Liver (tissue), 9 donors: ENCODE data around the gene FGFRL1. TPM values are rescaled to one million over a fixed set of nuclear protein-coding genes. Genes with fewer than 3 reads are reported as not detected.

Experiments
- DNase-seq: peaks from one replicate; pipeline ENCODE4 v3.0.0-alpha.2; 2017; ENCODE audit warnings: low spot score
- H3K27ac ChIP-seq, 2 donors: one replicate each; pipeline ENCODE4 v1.7.0; 2013; ENCODE audit warnings: inconsistent platforms in 2 of 2, low read length in 2 of 2, control low read depth in 1 of 2, low read depth in 1 of 2, mild to moderate bottlenecking in 1 of 2
- H3K27me3 ChIP-seq, 4 donors: one replicate each; pipeline versions ENCODE4 v1.6.1 to v1.7.0; 2013; ENCODE audit warnings: low read length in 3 of 4, inconsistent platforms in 1 of 4, mild to moderate bottlenecking in 1 of 4, moderate library complexity in 1 of 4; ENCODE audit not compliant: control insufficient read depth in 4 of 4, insufficient read depth in 4 of 4
- H3K36me3 ChIP-seq, 4 donors: one replicate each; pipeline versions ENCODE4 v1.6.1 to v1.7.0; 2013; ENCODE audit warnings: low read length in 3 of 4, mild to moderate bottlenecking in 3 of 4, low read depth in 1 of 4, moderate library complexity in 1 of 4; ENCODE audit not compliant: control insufficient read depth in 4 of 4, insufficient read depth in 3 of 4
- H3K4me1 ChIP-seq, 4 donors: one replicate each; pipeline versions ENCODE4 v1.6.1 to v1.7.0; 2013; ENCODE audit warnings: low read length in 3 of 4, mild to moderate bottlenecking in 3 of 4, moderate library complexity in 1 of 4; ENCODE audit not compliant: control insufficient read depth in 4 of 4, insufficient read depth in 4 of 4
- H3K4me3 ChIP-seq, 3 donors: one replicate each; pipeline versions ENCODE4 v1.6.1 to v1.7.0; 2013; ENCODE audit warnings: low read length in 3 of 3, control low read depth in 1 of 3, low read depth in 1 of 3, mild to moderate bottlenecking in 1 of 3
- H3K9ac ChIP-seq, 2 donors: one replicate each; pipeline ENCODE4 v1.7.0; 2013; ENCODE audit warnings: low read length in 2 of 2, mild to moderate bottlenecking in 2 of 2, moderate library complexity in 2 of 2, control low read depth in 1 of 2, low read depth in 1 of 2
- H3K9me3 ChIP-seq, 4 donors: one replicate each; pipeline versions ENCODE4 v1.6.1 to v1.7.0; 2013; ENCODE audit warnings: low read length in 3 of 4; ENCODE audit not compliant: control insufficient read depth in 4 of 4
- EGR1 ChIP-seq, 2 donors: IDR thresholded peaks; 2 replicates each; pipeline ENCODE4 v1.6.1; 2016 to 2018; ENCODE audit warnings: antibody characterized with exemption in 2 of 2, low read depth in 2 of 2
- FOXA1 ChIP-seq: IDR thresholded peaks from 2 replicates; pipeline ENCODE4 v1.6.1; 2016; ENCODE audit warnings: antibody characterized with exemption
- FOXA2 ChIP-seq: IDR thresholded peaks from 2 replicates; pipeline ENCODE4 v1.6.1; 2016; ENCODE audit warnings: antibody characterized with exemption
- GABPA ChIP-seq, 2 donors: IDR thresholded peaks in 1 of 2; conservative IDR thresholded peaks in 1 of 2; 2 replicates each; pipeline ENCODE4 v1.6.1; 2016; ENCODE audit warnings: antibody characterized with exemption in 2 of 2, mild to moderate bottlenecking in 1 of 2, moderate library complexity in 1 of 2
- HNF4A ChIP-seq, 2 donors: conservative IDR thresholded peaks; 2 replicates each; pipeline ENCODE4 v1.6.1; 2016; ENCODE audit warnings: antibody characterized with exemption in 2 of 2, mild to moderate bottlenecking in 2 of 2
- HNF4G ChIP-seq: IDR thresholded peaks from 2 replicates; pipeline ENCODE4 v1.6.1; 2016; ENCODE audit warnings: antibody characterized with exemption
- JUND ChIP-seq, 2 donors: IDR thresholded peaks; 2 replicates each; pipeline ENCODE4 v1.6.1; 2016; ENCODE audit warnings: antibody characterized with exemption in 2 of 2
- MAX ChIP-seq: IDR thresholded peaks from 2 replicates; pipeline ENCODE4 v1.6.1; 2016; ENCODE audit warnings: antibody characterized with exemption
- NR2F2 ChIP-seq: IDR thresholded peaks from 2 replicates; pipeline ENCODE4 v1.6.1; 2016; ENCODE audit warnings: antibody characterized with exemption
- RAD21 ChIP-seq, 2 donors: IDR thresholded peaks; 2 replicates each; pipeline ENCODE4 v1.6.1; 2016; ENCODE audit warnings: antibody characterized with exemption in 2 of 2, mild to moderate bottlenecking in 2 of 2
- REST ChIP-seq: IDR thresholded peaks from 2 replicates; pipeline ENCODE4 v1.6.1; 2016; ENCODE audit warnings: antibody characterized with exemption, mild to moderate bottlenecking
- RXRA ChIP-seq, 2 donors: IDR thresholded peaks; 2 replicates each; pipeline ENCODE4 v1.6.1; 2017 to 2018; ENCODE audit warnings: antibody characterized with exemption in 2 of 2, mild to moderate bottlenecking in 1 of 2
- SP1 ChIP-seq: IDR thresholded peaks from 2 replicates; pipeline ENCODE4 v1.6.1; 2018; ENCODE audit warnings: antibody characterized with exemption, mild to moderate bottlenecking
- TAF1 ChIP-seq: conservative IDR thresholded peaks from 2 replicates; pipeline ENCODE4 v1.6.1; 2016; ENCODE audit warnings: antibody characterized with exemption, mild to moderate bottlenecking
- YY1 ChIP-seq: IDR thresholded peaks from 2 replicates; pipeline ENCODE4 v1.6.1; 2016; ENCODE audit warnings: antibody characterized with exemption, mild to moderate bottlenecking
- WGBS: extraction: QIAGEN DNeasy Blood & Tissue Kit; methylation state at CpG from one replicate; pipeline ENCODE4 v1.1.7; 2013; 5-methylcytosine and 5-hydroxymethylcytosine counted together
- polyA plus RNA-seq, 2 donors: library from polyadenylated mRNA; stranded (reverse) in 1 of 2; unstranded in 1 of 2; fragments of 200-250 nt in 1 of 2; fragments of >200 nt in 1 of 2; fragmentation: Nextera tagmentation in 1 of 2; extraction: Ambion mirVana in 1 of 2; gene quantifications; one replicate each; pipeline versions ENCODE4 v1.2.1 to v1.2.3, GENCODE V29; 2013 to 2015
- total RNA-seq, 2 donors: library from RNA; depleted of rRNA; stranded (reverse); fragments of >200 nt; gene quantifications; one replicate each; pipeline ENCODE4 v1.2.3, GENCODE V29; 2014
- TF ChIP-seq, protein P1 (sequence below): fragments of 150-350 bp; IDR thresholded peaks from 2 replicates; pipeline ENCODE4 v1.5.1; 2017; ENCODE audit warnings: improper control_type of control experiment, low read depth, low read length; ENCODE audit not compliant: missing input control
- TF ChIP-seq, protein P2 (sequence below): IDR thresholded peaks from 2 replicates; pipeline ENCODE4 v1.6.1; 2016; ENCODE audit warnings: antibody characterized with exemption
- TF ChIP-seq, protein P3 (sequence below): IDR thresholded peaks from 2 replicates; pipeline ENCODE4 v1.6.1; 2016; ENCODE audit warnings: antibody characterized with exemption
- donor health status: healthy.
- donor health status: healthy.
- donor health status: healthy.
- donor health status: healthy.
- donor health status: healthy.

Gene FGFRL1
- total and polyA plus RNA-seq, 4 donors, result 14.2 to 49.1 (median 22.4) TPM

DNA sequence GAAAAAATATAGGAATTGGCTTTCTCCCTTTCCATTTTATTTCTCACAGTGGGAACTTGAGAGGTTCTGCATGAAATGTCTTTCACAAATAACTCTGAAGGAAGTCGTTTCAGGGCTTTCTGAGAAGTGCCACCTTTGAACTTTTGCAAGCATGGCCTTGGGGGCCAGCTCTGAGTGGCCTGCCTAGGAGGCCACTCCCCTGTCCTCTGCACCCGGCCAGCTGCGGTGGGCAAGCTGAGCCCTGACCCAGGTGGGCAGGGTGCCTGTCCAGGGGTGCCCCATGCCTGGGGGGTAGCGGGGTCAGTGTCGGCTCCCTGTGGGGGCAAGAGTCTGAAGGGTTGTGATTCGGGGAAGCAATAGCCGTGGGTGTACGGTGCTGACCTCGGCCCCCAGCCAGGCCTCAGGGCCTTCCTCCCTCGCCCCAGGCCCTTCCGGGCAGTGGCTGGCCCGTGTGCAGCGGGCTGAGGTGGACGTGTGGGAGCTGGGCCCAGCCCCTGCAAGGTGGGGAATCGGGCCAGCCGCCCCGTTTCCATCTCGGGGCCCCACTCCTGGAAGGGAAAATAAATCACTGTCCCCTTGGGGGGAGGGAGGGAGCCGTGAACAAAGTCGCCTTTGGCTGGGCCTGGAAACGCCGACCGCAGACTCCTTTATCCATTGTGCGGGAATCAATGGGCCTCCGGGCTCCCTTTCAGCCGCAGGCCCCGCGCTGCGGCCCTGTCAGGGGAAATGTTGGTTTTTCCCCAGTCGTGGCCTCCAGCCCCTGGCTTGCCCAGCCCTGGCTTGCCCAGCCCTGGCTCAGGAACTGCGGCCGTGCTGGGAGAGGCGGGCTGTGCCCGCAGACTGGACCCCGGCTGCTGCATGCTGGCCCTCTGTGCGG, 3.1 kb downstream of the FGFRL1 start:
- WGBS, result 83% methylated on average over 36 of the region's 36 CpGs
- no peak overlapping the region for H3K27ac ChIP-seq

More for the DNA sequence above, 3.1 kb downstream of the FGFRL1 start:
- no peaks in the 10 kb centered on the region for H3K9me3 ChIP-seq
- H3K4me3 ChIP-seq, result no peak overlapping the region
- no peak for DNase-seq
- no peaks in the 10 kb centered on the region for H3K27me3 ChIP-seq
- TF ChIP-seq RXRA (IDR thresholded peaks at IDR 0.05) (no peak), GABPA (IDR thresholded peaks at IDR 0.05 in 1 of 2, conservative IDR thresholded peaks at IDR 0.05 in 1 of 2) (no peak), JUND (IDR thresholded peaks at IDR 0.05) (no peak), SP1 (no peak), HNF4G (no peak), REST (no peak), HNF4A (conservative IDR thresholded peaks at IDR 0.05) (no peak), MAX (no peak), YY1 (no peak), FOXA1 (no peak), TAF1 (no peak), FOXA2 (no peak), NR2F2 (no peak), RAD21 (IDR thresholded peaks at IDR 0.05) (no peak), EGR1 (IDR thresholded peaks at IDR 0.05; ENCODE audit: low read depth in 2 of 2) (no peak)
- TF ChIP-seq, protein P1, sequence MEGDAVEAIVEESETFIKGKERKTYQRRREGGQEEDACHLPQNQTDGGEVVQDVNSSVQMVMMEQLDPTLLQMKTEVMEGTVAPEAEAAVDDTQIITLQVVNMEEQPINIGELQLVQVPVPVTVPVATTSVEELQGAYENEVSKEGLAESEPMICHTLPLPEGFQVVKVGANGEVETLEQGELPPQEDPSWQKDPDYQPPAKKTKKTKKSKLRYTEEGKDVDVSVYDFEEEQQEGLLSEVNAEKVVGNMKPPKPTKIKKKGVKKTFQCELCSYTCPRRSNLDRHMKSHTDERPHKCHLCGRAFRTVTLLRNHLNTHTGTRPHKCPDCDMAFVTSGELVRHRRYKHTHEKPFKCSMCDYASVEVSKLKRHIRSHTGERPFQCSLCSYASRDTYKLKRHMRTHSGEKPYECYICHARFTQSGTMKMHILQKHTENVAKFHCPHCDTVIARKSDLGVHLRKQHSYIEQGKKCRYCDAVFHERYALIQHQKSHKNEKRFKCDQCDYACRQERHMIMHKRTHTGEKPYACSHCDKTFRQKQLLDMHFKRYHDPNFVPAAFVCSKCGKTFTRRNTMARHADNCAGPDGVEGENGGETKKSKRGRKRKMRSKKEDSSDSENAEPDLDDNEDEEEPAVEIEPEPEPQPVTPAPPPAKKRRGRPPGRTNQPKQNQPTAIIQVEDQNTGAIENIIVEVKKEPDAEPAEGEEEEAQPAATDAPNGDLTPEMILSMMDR, result no peak
- TF ChIP-seq, protein P2, sequence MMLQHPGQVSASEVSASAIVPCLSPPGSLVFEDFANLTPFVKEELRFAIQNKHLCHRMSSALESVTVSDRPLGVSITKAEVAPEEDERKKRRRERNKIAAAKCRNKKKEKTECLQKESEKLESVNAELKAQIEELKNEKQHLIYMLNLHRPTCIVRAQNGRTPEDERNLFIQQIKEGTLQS, result no peak
- TF ChIP-seq, protein P3, sequence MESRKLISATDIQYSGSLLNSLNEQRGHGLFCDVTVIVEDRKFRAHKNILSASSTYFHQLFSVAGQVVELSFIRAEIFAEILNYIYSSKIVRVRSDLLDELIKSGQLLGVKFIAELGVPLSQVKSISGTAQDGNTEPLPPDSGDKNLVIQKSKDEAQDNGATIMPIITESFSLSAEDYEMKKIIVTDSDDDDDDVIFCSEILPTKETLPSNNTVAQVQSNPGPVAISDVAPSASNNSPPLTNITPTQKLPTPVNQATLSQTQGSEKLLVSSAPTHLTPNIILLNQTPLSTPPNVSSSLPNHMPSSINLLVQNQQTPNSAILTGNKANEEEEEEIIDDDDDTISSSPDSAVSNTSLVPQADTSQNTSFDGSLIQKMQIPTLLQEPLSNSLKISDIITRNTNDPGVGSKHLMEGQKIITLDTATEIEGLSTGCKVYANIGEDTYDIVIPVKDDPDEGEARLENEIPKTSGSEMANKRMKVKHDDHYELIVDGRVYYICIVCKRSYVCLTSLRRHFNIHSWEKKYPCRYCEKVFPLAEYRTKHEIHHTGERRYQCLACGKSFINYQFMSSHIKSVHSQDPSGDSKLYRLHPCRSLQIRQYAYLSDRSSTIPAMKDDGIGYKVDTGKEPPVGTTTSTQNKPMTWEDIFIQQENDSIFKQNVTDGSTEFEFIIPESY, result no peak
- H3K36me3 ChIP-seq, result peaks cover 0 to 7% (median 0%) of the 10 kb centered on the region in 4 donors
- peaks cover 19 to 27% (median 26%) of the 10 kb centered on the region in 4 donors for H3K4me1 ChIP-seq
- no peak overlapping the region for H3K9ac ChIP-seq
